Fibroblast of pulmonary artery (primary cell): ENCODE data around the gene B4GALT3.
A peak's percentile ranks its signal among the peaks of the same experiment; 100 is the strongest.

Source experiments
- DNase-seq: peaks from one replicate; pipeline ENCODE4 v3.0.0-alpha.2; 2010; ENCODE audit warnings: low read depth
- H3K4me3 ChIP-seq: replicated peaks from 2 replicates; pipeline ENCODE4 v1.5.1; 2011; ENCODE audit warnings: low read depth, mild to moderate bottlenecking, control low read depth, low read length, moderate library complexity
- CTCF ChIP-seq: IDR thresholded peaks from 2 replicates; pipeline ENCODE4 v1.5.1; 2011; ENCODE audit warnings: mild to moderate bottlenecking, control low read depth, low read length, inconsistent platforms; ENCODE audit errors: missing control alignments

Gene B4GALT3

GRCh38 chr1:161139766-161140165 is 37.5 kb downstream of the B4GALT3 start:
- peak; percentile 56 for TF ChIP-seq CTCF
- DNase-seq: peak; percentile 74
- no peak overlapping the region for H3K4me3 ChIP-seq

GRCh38 chr1:161138431-161138830 is 38.9 kb downstream of the B4GALT3 start:
- DNase-seq: no peak
- TF ChIP-seq CTCF: no peak
- H3K4me3 ChIP-seq: no peak overlapping the region

GRCh38 chr1:161137881-161138280 is 39.4 kb downstream of the B4GALT3 start:
- H3K4me3 ChIP-seq: no peak overlapping the region
- no peak for DNase-seq

GRCh38 chr1:161133220-161133740 is 44.0 kb downstream of the B4GALT3 start:
- peak overlapping the region; percentile 97 for H3K4me3 ChIP-seq
- DNase-seq: no peak
- no peak for TF ChIP-seq CTCF

More at GRCh38 chr1:161137881-161138280, 39.4 kb downstream of the B4GALT3 start:
- TF ChIP-seq CTCF: no peak

GRCh38 chr1:161132410-161133219 is 44.7 kb downstream of the B4GALT3 start, which contains the start of gene DEDD:
Gene DEDD (minus strand): TSS chr1:161132667. CDS start chr1:161124462, 8,205 bp downstream.
- peak within 1 kb of the TSS; percentile 97 for H3K4me3 ChIP-seq
- DNase-seq: peak; percentile 97
- no peak for TF ChIP-seq CTCF

GRCh38 chr1:161131523-161132409 is 45.5 kb downstream of the B4GALT3 start:
- H3K4me3 ChIP-seq: peak overlapping the region; percentile 97
- peak; percentile 25 for DNase-seq
- TF ChIP-seq CTCF: no peak
